Neural cell (in vitro differentiated cells): ENCODE measurements around the gene KRTAP2-1. TPM values are rescaled to one million over a fixed set of nuclear protein-coding genes. Genes with fewer than 3 reads are reported as not detected.

Source experiments
- H2AFZ ChIP-seq: fragments of 200-600, 300-800 bp; sonication (generic), shearing (Covaris generic); 2 replicates; pipeline ENCODE4 v1.6.0; 2014; ENCODE audit warnings: low read depth, mild to moderate bottlenecking, antibody characterized with exemption, low read length, moderate library complexity
- H3F3A ChIP-seq: fragments of 200-600 bp; shearing (Covaris generic); 2 replicates; pipeline ENCODE4 v1.6.1; 2016; ENCODE audit warnings: mild to moderate bottlenecking, moderate library complexity, mixed read lengths, antibody characterized with exemption, low read length; ENCODE audit not compliant: insufficient read depth, poor library complexity, severe bottlenecking
- H3K27ac ChIP-seq: fragments of 200-600, 300-800 bp; sonication (generic), shearing (Covaris generic); 2 replicates; pipeline ENCODE4 v1.5.1; 2014; ENCODE audit warnings: mild to moderate bottlenecking, low read length, moderate library complexity
- H3K27me3 ChIP-seq: fragments of 300-800, 200-600 bp; sonication (generic), shearing (Covaris generic); 2 replicates; pipeline ENCODE4 v1.6.0; 2014; ENCODE audit warnings: mild to moderate bottlenecking, low read depth, low read length, moderate library complexity; ENCODE audit not compliant: insufficient read depth
- H3K36me3 ChIP-seq: fragments of 300-800, 200-600 bp; sonication (generic), shearing (Covaris generic); 2 replicates; pipeline ENCODE4 v1.5.1; 2014; ENCODE audit warnings: mild to moderate bottlenecking, antibody characterized with exemption, low read length, moderate library complexity; ENCODE audit not compliant: insufficient read depth
- H3K4me2 ChIP-seq: fragments of 300-800, 200-600 bp; sonication (generic), shearing (Covaris generic); 2 replicates; pipeline ENCODE4 v1.6.0; 2014; ENCODE audit warnings: mild to moderate bottlenecking, low read length
- H3K4me3 ChIP-seq: fragments of 300-800, 200-600 bp; sonication (generic), shearing (Covaris generic); 2 replicates; pipeline ENCODE4 v1.5.1; 2014; ENCODE audit warnings: mild to moderate bottlenecking, low read length, moderate library complexity
- H3K79me2 ChIP-seq: fragments of 200-600 bp; shearing (Covaris generic); replicated peaks from 2 replicates; pipeline ENCODE4 v1.6.0; 2014; ENCODE audit warnings: mild to moderate bottlenecking, low read length, moderate library complexity; ENCODE audit not compliant: insufficient read depth
- H3K9ac ChIP-seq: fragments of 300-800, 200-600 bp; sonication (generic), shearing (Covaris generic); 2 replicates; pipeline ENCODE4 v1.6.1; 2016; ENCODE audit warnings: mild to moderate bottlenecking, low read length, mixed read lengths
- H3K9me2 ChIP-seq: fragments of 200-600 bp; shearing (Covaris generic); 2 replicates; pipeline ENCODE4 v1.6.1; 2016; ENCODE audit warnings: mild to moderate bottlenecking, low read length, mixed read lengths; ENCODE audit not compliant: insufficient read depth
- H3K9me3 ChIP-seq: fragments of 200-600, 300-800 bp; sonication (generic), shearing (Covaris generic); 2 replicates; pipeline ENCODE4 v1.6.1; 2016; ENCODE audit warnings: mild to moderate bottlenecking, mixed run types, low read length, moderate library complexity, mixed read lengths
- H4K20me1 ChIP-seq: fragments of 200-600 bp; shearing (Covaris generic); 2 replicates; pipeline ENCODE4 v1.6.1; 2016; ENCODE audit warnings: mild to moderate bottlenecking, mixed run types; ENCODE audit not compliant: insufficient read depth
- CTCF ChIP-seq: fragments of 450-650 bp; IDR thresholded peaks from 2 replicates; pipeline ENCODE4 v1.5.1; 2014; ENCODE audit warnings: antibody characterized with exemption, mild to moderate bottlenecking, moderate library complexity; ENCODE audit not compliant: poor library complexity, severe bottlenecking
- EP300 ChIP-seq: fragments of 450-650 bp; conservative IDR thresholded peaks from 2 replicates; pipeline ENCODE4 v1.6.1; 2014; ENCODE audit warnings: antibody characterized with exemption, mild to moderate bottlenecking, moderate library complexity; ENCODE audit not compliant: poor library complexity, severe bottlenecking
- EZH2 ChIP-seq: fragments of 200-600, 300-800 bp; shearing (Covaris generic), sonication (generic); IDR thresholded peaks from 2 replicates; pipeline ENCODE4 v1.6.1; 2014; ENCODE audit warnings: antibody characterized with exemption, low read length, borderline replicate concordance, mild to moderate bottlenecking; ENCODE audit not compliant: insufficient read depth, poor library complexity, severe bottlenecking
- MXI1 ChIP-seq: fragments of 450-650 bp; conservative IDR thresholded peaks from 2 replicates; pipeline ENCODE4 v1.6.1; 2014; ENCODE audit warnings: antibody characterized with exemption, mild to moderate bottlenecking; ENCODE audit not compliant: poor library complexity, severe bottlenecking
- POLR2AphosphoS5 ChIP-seq: IDR thresholded peaks from 2 replicates; pipeline ENCODE4 v1.6.1; 2012
- RAD21 ChIP-seq: fragments of 450-650 bp; conservative IDR thresholded peaks from 2 replicates; pipeline ENCODE4 v1.6.1; 2014; ENCODE audit warnings: antibody characterized with exemption, mild to moderate bottlenecking, moderate library complexity
- REST ChIP-seq: IDR thresholded peaks from 2 replicates; pipeline ENCODE4 v1.6.1; 2012; ENCODE audit warnings: borderline replicate concordance
- SMC3 ChIP-seq: fragments of 450-650 bp; conservative IDR thresholded peaks from 2 replicates; pipeline ENCODE4 v1.6.1; 2014; ENCODE audit warnings: antibody characterized with exemption, mild to moderate bottlenecking, moderate library complexity; ENCODE audit not compliant: poor library complexity
- TAF1 ChIP-seq: IDR thresholded peaks from 2 replicates; pipeline ENCODE4 v1.6.1; 2012; ENCODE audit warnings: low read depth
- polyA plus RNA-seq: library from polyadenylated mRNA; depleted of rRNA; stranded (reverse); fragments of >200 nt; gene quantifications from 2 replicates; pipeline ENCODE4 v1.2.3, GENCODE V29; 2014

Gene KRTAP2-1
- polyA plus RNA-seq, 1 donor from 2014 or later: not detected

GRCh38 chr17:41064301-41064700 is 17.2 kb upstream of the KRTAP2-1 start:
- TF ChIP-seq SMC3: no peak
- no peak for TF ChIP-seq RAD21
- no peak for TF ChIP-seq POLR2AphosphoS5
- TF ChIP-seq EP300: no peak
- TF ChIP-seq CTCF: no peak
- no peak for TF ChIP-seq EZH2
- no peak for TF ChIP-seq TAF1
- TF ChIP-seq REST: no peak
- Histone ChIP-seq H3K4me3 (no peak overlapping the region), H3K9me2 (no peaks in the 10 kb centered on the region), H3K4me2 (no peak overlapping the region), H4K20me1 (no peaks in the 10 kb centered on the region), H3K27ac (no peak overlapping the region), H3K27me3 (no peaks in the 10 kb centered on the region), H2AFZ (no peak overlapping the region), H3F3A (no peaks in the 10 kb centered on the region), H3K79me2 (no peaks in the 10 kb centered on the region), H3K9ac (no peak overlapping the region), H3K36me3 (no peaks in the 10 kb centered on the region), H3K9me3 (no peaks in the 10 kb centered on the region)

GRCh38 chr17:41063449-41063848 is 16.3 kb upstream of the KRTAP2-1 start:
- Histone ChIP-seq H3K9me3 (no peaks in the 10 kb centered on the region), H3K27ac (no peak overlapping the region), H3K4me2 (no peak overlapping the region), H3K9me2 (no peaks in the 10 kb centered on the region), H2AFZ (no peak overlapping the region), H4K20me1 (no peaks in the 10 kb centered on the region), H3K4me3 (no peak overlapping the region), H3K79me2 (no peaks in the 10 kb centered on the region), H3K27me3 (no peaks in the 10 kb centered on the region), H3K9ac (no peak overlapping the region), H3K36me3 (no peaks in the 10 kb centered on the region), H3F3A (no peaks in the 10 kb centered on the region)
- TF ChIP-seq CTCF: no peak
- no peak for TF ChIP-seq RAD21
- no peak for TF ChIP-seq MXI1
- no peak for TF ChIP-seq EZH2
- no peak for TF ChIP-seq EP300
